NT2/D1 (cell line): ENCODE data around the gene KRT80.
A peak's percentile ranks its signal among the peaks of the same experiment; 100 is the strongest.

Experiments
- DNase-seq: peaks from one replicate; pipeline ENCODE4 v3.0.0-alpha.2; 2011; ENCODE audit warnings: low read depth, low spot score
- H3K27me3 ChIP-seq: 2 replicates; pipeline ENCODE4 v1.6.0; 2011; ENCODE audit warnings: mild to moderate bottlenecking; ENCODE audit not compliant: insufficient read length, insufficient read depth
- H3K36me3 ChIP-seq: 2 replicates; pipeline ENCODE4 v1.6.1; 2011; ENCODE audit warnings: mild to moderate bottlenecking, low read length, mixed read lengths; ENCODE audit not compliant: insufficient read depth, insufficient read length
- H3K4me1 ChIP-seq: 2 replicates; pipeline ENCODE4 v1.5.1; 2011; ENCODE audit not compliant: insufficient read depth, insufficient read length
- H3K4me3 ChIP-seq: 2 replicates; pipeline ENCODE4 v1.5.1; 2011; ENCODE audit warnings: low read depth; ENCODE audit not compliant: insufficient read length
- H3K9ac ChIP-seq: 2 replicates; pipeline ENCODE4 v1.6.0; 2011; ENCODE audit warnings: low read depth; ENCODE audit not compliant: insufficient read length
- H3K9me3 ChIP-seq: 2 replicates; pipeline ENCODE4 v1.5.1; 2011; ENCODE audit warnings: mild to moderate bottlenecking, low read length; ENCODE audit not compliant: insufficient read depth
- SUZ12 ChIP-seq: IDR thresholded peaks from 2 replicates; pipeline ENCODE4 v1.6.1; 2011; ENCODE audit not compliant: insufficient read length, insufficient read depth; ENCODE audit errors: extremely low read depth
- YY1 ChIP-seq: IDR thresholded peaks from 2 replicates; pipeline ENCODE4 v1.6.1; 2011; ENCODE audit not compliant: insufficient read length, insufficient read depth
- ZNF274 ChIP-seq: IDR thresholded peaks from 2 replicates; pipeline ENCODE4 v1.6.1; 2011; ENCODE audit warnings: mild to moderate bottlenecking, low read depth, low read length

KRT80 gene

DNA sequence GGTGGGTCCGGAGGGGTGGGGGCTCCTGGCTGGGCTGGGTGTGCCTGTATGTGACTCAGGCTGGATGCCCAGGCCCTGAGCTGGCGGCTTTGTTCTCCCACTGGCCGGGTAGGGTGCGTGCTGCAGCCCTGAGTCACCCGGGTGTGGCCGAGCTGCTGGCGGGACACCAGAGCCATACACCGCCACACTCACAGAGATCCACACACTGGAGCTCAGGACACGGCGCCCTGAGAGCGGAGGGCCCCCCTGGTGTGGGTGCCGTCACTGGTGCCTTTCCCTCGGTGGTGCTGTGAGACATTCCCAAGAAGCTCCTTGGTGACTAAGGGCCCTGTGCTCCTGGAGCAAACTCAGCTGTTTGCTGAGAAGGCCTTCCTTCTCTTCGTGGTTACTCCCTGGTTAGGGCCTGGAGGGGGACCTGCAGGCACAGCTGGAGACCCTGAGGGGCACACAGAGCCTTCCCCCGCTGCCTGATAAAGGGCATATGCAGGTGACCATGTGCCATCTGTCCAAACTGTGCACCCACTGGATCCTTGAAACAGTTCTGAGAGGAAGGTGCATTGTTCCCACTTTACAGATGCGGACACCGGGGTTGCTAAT lies 44.3 kb downstream of the KRT80 start:
- DNase-seq: no peak
- TF ChIP-seq ZNF274 (no peak), SUZ12 (no peak), YY1 (no peak)
- Histone ChIP-seq H3K4me3 (no peak overlapping the region), H3K9me3 (no peaks in the 10 kb centered on the region), H3K4me1 (peaks cover 49% of the 10 kb centered on the region), H3K9ac (peak overlapping the region; percentile 68), H3K36me3 (no peaks in the 10 kb centered on the region), H3K27me3 (no peaks in the 10 kb centered on the region)

DNA sequence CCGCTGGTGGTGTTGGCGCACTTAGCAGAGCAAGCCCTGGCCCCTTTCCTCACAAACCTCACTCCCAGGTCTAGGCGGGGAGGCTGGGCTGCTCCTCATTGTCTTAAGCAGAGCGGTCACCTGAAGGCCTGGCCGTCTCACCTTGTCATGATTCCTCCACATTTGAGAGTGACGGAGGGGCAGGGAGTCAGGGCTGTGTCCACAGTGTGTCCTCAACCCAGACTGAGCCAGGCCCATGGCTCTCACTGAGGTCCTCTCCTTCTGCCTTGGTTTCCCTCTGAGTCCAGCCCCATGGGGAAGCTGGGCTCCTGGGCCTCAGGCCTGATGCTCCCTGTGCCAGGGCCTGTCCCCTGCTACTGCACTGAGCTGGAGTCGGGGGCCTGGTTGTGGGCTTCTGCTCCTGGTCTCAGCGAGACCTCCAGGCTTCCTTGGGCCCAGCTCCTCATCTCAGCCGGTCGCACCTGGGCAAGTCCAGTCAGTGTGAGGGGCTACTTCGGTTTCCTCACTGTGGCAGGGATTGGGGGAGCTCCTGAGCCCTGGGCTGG lies 44.9 kb downstream of the KRT80 start:
- Histone ChIP-seq H3K9me3 (no peaks in the 10 kb centered on the region), H3K9ac (peak overlapping the region; percentile 43), H3K4me3 (no peak overlapping the region), H3K36me3 (no peaks in the 10 kb centered on the region), H3K4me1 (peaks cover 49% of the 10 kb centered on the region), H3K27me3 (no peaks in the 10 kb centered on the region)
- no peak for TF ChIP-seq ZNF274
- TF ChIP-seq YY1: no peak
- TF ChIP-seq SUZ12: no peak
- DNase-seq: no peak

DNA sequence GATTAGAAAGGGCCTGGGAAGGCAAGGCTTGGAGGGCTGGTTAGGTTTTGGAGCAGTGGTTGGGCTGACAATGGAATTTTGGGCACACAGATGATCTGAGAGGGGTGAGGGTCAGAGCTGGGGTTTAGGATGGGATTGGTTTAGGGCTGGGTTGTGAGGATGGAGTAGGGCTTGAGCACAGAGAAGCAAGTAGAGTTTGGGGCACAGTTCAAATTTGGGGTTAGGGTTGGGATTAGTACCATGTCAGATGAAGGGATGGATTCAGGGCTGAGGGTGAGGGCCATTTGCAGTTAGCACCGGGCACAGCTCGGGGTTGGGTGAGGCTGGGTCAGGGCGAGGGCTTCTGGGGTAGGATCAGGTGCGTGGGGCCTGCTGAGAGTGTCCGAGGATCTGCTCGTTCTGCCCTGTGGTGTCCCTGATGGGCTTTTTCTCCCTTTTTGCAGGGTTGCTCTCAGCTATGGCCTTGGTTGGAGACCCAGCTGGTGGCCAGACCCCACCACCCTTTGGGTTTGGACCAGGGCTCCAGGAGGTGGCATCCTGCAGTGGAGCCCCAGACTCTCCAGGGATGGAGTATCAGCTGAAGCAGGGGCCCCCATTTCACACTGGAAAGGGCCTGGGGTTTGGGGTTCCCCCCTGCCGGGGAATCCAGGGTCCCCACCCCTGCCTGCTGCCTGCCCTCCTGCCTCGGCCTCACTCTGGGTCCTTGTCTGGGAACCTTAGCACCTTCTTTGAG lies 45.6 kb downstream of the KRT80 start:
- Histone ChIP-seq H3K9ac (peak overlapping the region; percentile 72), H3K9me3 (no peaks in the 10 kb centered on the region), H3K36me3 (no peaks in the 10 kb centered on the region), H3K4me3 (no peak overlapping the region), H3K4me1 (peaks cover 48% of the 10 kb centered on the region), H3K27me3 (no peaks in the 10 kb centered on the region)
- TF ChIP-seq YY1 (no peak), ZNF274 (no peak), SUZ12 (no peak)
- DNase-seq: no peak

DNA sequence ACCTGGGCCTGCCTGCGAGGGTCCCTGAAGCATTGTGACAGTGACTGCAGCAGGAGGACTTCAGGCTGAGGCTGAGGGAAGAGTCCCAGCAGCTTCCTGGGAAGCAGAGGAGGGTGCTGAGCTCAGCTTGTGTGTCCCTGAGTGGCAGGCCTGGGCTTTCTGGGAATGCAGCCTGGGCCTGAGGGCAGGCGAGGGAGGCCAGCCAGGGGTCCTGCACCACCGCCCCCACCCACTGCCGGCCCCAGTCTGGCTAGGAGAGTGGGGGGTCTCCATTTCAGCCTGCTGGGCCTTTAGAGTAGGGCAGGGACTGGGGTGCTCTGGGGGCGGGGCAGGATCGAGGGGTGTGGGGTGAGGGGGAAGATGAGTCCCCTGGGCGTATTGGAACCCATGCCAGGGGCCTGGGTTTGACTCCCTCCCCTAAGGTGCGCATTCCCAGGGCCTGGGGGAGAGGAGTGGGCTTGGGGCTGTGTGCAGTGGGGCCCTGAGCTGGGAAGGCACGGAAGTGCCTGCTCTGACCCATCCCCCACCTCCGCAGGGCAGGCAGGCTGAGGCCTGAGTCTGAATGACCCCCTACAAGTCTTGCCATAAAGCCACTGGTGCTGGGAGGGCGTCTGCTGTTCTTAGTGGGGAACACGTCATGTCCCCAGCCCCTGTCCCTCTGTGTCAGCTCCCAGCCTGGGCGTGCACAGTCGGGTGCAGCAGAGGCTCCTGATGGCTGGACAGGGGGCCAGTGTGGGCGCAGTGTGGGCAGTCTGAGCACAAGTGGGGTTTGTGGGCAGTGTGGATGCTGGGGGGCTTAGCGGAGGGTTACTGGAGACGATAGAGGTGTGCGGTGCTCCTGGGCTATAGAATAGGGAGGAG lies 46.4 kb downstream of the KRT80 start:
- TF ChIP-seq ZNF274 (no peak), YY1 (no peak), SUZ12 (no peak)
- H3K27me3 ChIP-seq: no peaks in the 10 kb centered on the region
- H3K4me3 ChIP-seq: no peak overlapping the region
- DNase-seq: no peak
- no peaks in the 10 kb centered on the region for H3K9me3 ChIP-seq
- peak overlapping the region; percentile 72 for H3K9ac ChIP-seq
- H3K4me1 ChIP-seq: peaks cover 50% of the 10 kb centered on the region
- no peaks in the 10 kb centered on the region for H3K36me3 ChIP-seq

DNA sequence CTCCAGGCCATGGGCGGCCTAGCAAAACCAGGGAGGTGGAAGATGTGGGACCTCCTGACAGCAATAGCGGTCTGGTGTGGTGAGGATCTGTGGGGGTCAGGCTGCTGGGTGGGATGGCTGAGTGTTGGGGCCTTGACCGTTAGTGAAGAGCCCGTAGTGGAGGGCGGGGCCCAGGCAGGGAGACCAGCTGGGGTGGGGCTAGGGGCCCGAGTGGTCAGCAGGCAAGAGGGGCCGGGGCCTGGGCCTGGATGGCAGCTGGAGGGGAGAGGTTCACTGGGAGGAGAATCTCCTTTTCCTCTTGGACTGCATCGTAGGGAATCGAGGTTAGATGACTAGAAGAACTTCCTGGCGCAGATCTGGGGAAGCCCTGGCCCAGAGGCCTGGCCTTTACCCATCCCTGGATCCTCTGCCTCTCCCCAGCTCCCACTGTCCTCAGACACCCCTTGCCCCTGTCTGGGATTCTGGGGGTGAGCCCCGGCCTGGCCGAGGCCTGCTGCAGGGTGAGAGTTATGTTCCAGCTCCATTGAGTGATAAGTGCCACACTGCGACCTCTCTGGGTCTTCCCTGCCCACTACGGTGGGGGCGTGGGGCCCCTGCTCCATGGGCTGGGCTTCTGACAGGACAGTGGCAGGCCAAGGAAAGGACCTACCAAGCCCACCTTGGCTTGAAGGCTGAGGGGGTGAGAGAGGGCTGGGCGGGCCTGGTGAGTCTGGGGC lies 47.1 kb downstream of the KRT80 start:
- peak overlapping the region; percentile 72 for H3K9ac ChIP-seq
- no peak for DNase-seq
- TF ChIP-seq SUZ12: no peak
- no peak for TF ChIP-seq ZNF274
- TF ChIP-seq YY1: no peak
- no peaks in the 10 kb centered on the region for H3K9me3 ChIP-seq
- H3K4me1 ChIP-seq: peaks cover 50% of the 10 kb centered on the region
- no peak overlapping the region for H3K4me3 ChIP-seq
- H3K27me3 ChIP-seq: no peaks in the 10 kb centered on the region
- H3K36me3 ChIP-seq: no peaks in the 10 kb centered on the region

DNA sequence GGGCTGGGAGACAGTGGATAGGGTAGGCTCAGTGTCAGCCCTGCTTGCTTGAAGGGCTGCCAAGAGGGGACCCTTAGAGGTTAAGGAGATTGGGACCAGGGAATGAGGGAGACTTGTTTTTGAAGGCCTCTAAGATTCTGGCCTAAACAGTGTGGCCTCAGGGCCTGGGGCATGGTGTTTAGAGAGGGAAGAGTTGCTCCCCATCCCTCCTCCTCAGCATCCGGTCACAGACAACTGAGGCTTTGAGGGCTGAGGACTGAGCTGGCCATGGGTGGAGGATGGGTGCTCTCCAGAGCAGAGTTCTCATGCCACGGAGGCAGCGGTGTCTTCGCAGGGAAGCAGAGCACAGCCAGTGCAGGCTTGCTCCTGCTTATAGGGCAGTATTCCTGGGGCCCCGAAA lies 49.4 kb downstream of the KRT80 start:
- H3K4me1 ChIP-seq: peaks cover 36% of the 10 kb centered on the region
- H3K9ac ChIP-seq: no peak overlapping the region
- H3K36me3 ChIP-seq: no peaks in the 10 kb centered on the region
- no peak for TF ChIP-seq SUZ12
- TF ChIP-seq YY1: no peak
- TF ChIP-seq ZNF274: no peak
- DNase-seq: no peak
- no peaks in the 10 kb centered on the region for H3K9me3 ChIP-seq
- no peaks in the 10 kb centered on the region for H3K27me3 ChIP-seq
- no peak overlapping the region for H3K4me3 ChIP-seq

DNA sequence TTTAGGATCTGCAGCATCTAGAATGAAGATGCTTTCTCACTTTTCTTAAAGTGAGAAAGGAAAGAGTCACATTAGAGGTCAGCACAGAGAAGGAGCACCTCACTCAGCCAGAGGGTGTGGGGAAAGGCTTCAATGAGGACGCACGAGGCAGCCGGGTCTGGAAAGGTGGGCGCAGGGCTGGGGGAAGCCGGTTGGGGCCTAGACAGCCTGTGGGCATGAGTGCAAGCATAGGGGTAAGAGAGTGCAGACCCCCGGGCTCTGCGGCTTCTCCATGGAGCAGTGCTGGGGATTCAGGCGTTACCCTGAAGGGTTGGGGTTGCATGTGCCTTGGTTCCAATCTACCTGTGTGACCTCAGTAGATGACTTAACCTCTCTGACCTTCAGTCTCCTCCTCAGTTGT lies 49.9 kb downstream of the KRT80 start:
- Histone ChIP-seq H3K9ac (no peak overlapping the region), H3K36me3 (no peaks in the 10 kb centered on the region), H3K9me3 (no peaks in the 10 kb centered on the region), H3K4me1 (peaks cover 32% of the 10 kb centered on the region), H3K27me3 (no peaks in the 10 kb centered on the region), H3K4me3 (no peak overlapping the region)
- no peak for DNase-seq
- TF ChIP-seq SUZ12 (no peak), YY1 (no peak), ZNF274 (no peak)
